Measurements from ENCODE around the gene MYORG.

Gene MYORG

GRCh38 chr9:34384368-34385165 is 7.9 kb upstream of the MYORG start:
- DNase-seq = no peak

GRCh38 chr9:34383904-34384303 is 7.2 kb upstream of the MYORG start:
- DNase-seq = no peak

GRCh38 chr9:34382879-34383278 is 6.2 kb upstream of the MYORG start:
- no peak for DNase-seq

- DNase-seq = no peak
These were observed 5.4 kb upstream of the MYORG start for GRCh38 chr9:34382054-34382453.

GRCh38 chr9:34381323-34381722 is 4.6 kb upstream of the MYORG start:
- DNase-seq = no peak

GRCh38 chr9:34380511-34381315 is 4.0 kb upstream of the MYORG start:
- no peak for DNase-seq

GRCh38 chr9:34380034-34380510 is 3.4 kb upstream of the MYORG start:
- DNase-seq = no peak

GRCh38 chr9:34379334-34380033 is 2.8 kb upstream of the MYORG start:
- peak; percentile 61 for DNase-seq

- no peak for DNase-seq
These were observed 1.8 kb upstream of the MYORG start for GRCh38 chr9:34378376-34379060.

GRCh38 chr9:34377404-34377746 is 677 bp upstream of the MYORG start:
- DNase-seq = no peak

GRCh38 chr9:34375901-34376595 is 650 bp downstream of the MYORG start:
- DNase-seq = no peak

- no peak for DNase-seq
These were observed 1.7 kb downstream of the MYORG start for GRCh38 chr9:34374905-34375552.

- DNase-seq = no peak
These were observed 2.4 kb downstream of the MYORG start for GRCh38 chr9:34374339-34374738.

- DNase-seq = no peak
These were observed 2.9 kb downstream of the MYORG start for GRCh38 chr9:34373749-34374148.

- no peak for DNase-seq
These were observed 4.2 kb downstream of the MYORG start for GRCh38 chr9:34372467-34373011.

GRCh38 chr9:34371886-34372466 is 4.7 kb downstream of the MYORG start:
- no peak for DNase-seq

- no peak for DNase-seq
These were observed 5.5 kb downstream of the MYORG start for GRCh38 chr9:34370970-34371880.

- no peak for DNase-seq
These were observed 6.2 kb downstream of the MYORG start for GRCh38 chr9:34370335-34370969.

- no peak for DNase-seq
These were observed 7.1 kb downstream of the MYORG start for GRCh38 chr9:34369636-34370035.

Data from NCI-H2081 treated with DMSO at 0.1 percent for 48 hours (cell line).